Measurements from ENCODE around the gene SUGT1.

SUGT1 gene

GRCh38 chr13:52669677-52670076 lies 17.0 kb downstream of the SUGT1 start:
- no peaks in the 10 kb centered on the region for H3K27me3 ChIP-seq (ENCODE audit: insufficient read depth, low read length)
- no peak overlapping the region for H2AFZ ChIP-seq (ENCODE audit: low read length)
- TF ChIP-seq EZH2 (IDR thresholded peaks at IDR 0.05; ENCODE audit: borderline replicate concordance, low read length): no peak
- TF ChIP-seq CTCF (IDR thresholded peaks at IDR 0.05; ENCODE audit: low read length): no peak; the same call in 1 of the 2 replicates
- no peaks in the 10 kb centered on the region for H3K9me2 ChIP-seq (ENCODE audit: low read depth, low read length)
- no peaks in the 10 kb centered on the region for H4K20me1 ChIP-seq (ENCODE audit: insufficient read depth, low read length)
- no peak overlapping the region for H3K9ac ChIP-seq (ENCODE audit: low read length)
- H3K36me3 ChIP-seq (ENCODE audit: insufficient read depth, low read length): peaks cover 66% of the 10 kb centered on the region
- no peaks in the 10 kb centered on the region for H3K9me3 ChIP-seq (ENCODE audit: low read length)
- H3K27ac ChIP-seq (ENCODE audit: low read depth, low read length, poor library complexity, severe bottlenecking): no peak overlapping the region
- no peaks in the 10 kb centered on the region for H3K79me2 ChIP-seq (ENCODE audit: insufficient read depth, low read length)
- H3K4me1 ChIP-seq (ENCODE audit: insufficient read depth, low read length, severe bottlenecking): no peaks in the 10 kb centered on the region
- H3K4me3 ChIP-seq (ENCODE audit: low read depth, low read length, poor library complexity, severe bottlenecking): no peak overlapping the region
- no peak overlapping the region for H3K4me2 ChIP-seq (ENCODE audit: low read length)
- H3F3A ChIP-seq (ENCODE audit: insufficient read depth, low read length): no peaks in the 10 kb centered on the region

- H3K9me2 ChIP-seq (ENCODE audit: low read depth, low read length): no peaks in the 10 kb centered on the region
- no peaks in the 10 kb centered on the region for H3K79me2 ChIP-seq (ENCODE audit: insufficient read depth, low read length)
- H3K4me3 ChIP-seq (ENCODE audit: low read depth, low read length, poor library complexity, severe bottlenecking): no peak overlapping the region
Measured at GRCh38 chr13:52670726-52671125, 18.1 kb downstream of the SUGT1 start.

GRCh38 chr13:52673465-52673864 lies 20.8 kb downstream of the SUGT1 start:
- TF ChIP-seq EZH2 (IDR thresholded peaks at IDR 0.05; ENCODE audit: borderline replicate concordance, low read length): no peak
- no peak for TF ChIP-seq CTCF (IDR thresholded peaks at IDR 0.05; ENCODE audit: low read length)
- H3K27ac ChIP-seq (ENCODE audit: low read depth, low read length, poor library complexity, severe bottlenecking): no peak overlapping the region
- H3K79me2 ChIP-seq (ENCODE audit: insufficient read depth, low read length): no peaks in the 10 kb centered on the region
- no peak overlapping the region for H3K4me2 ChIP-seq (ENCODE audit: low read length)
- H3K4me3 ChIP-seq (ENCODE audit: low read depth, low read length, poor library complexity, severe bottlenecking): no peak overlapping the region
- H4K20me1 ChIP-seq (ENCODE audit: insufficient read depth, low read length): no peaks in the 10 kb centered on the region
- H3K9ac ChIP-seq (ENCODE audit: low read length): no peak overlapping the region
- no peaks in the 10 kb centered on the region for H3K9me2 ChIP-seq (ENCODE audit: low read depth, low read length)
- H3K27me3 ChIP-seq (ENCODE audit: insufficient read depth, low read length): no peaks in the 10 kb centered on the region
- H2AFZ ChIP-seq (ENCODE audit: low read length): no peak overlapping the region
- H3K4me1 ChIP-seq (ENCODE audit: insufficient read depth, low read length, severe bottlenecking): no peaks in the 10 kb centered on the region
- H3F3A ChIP-seq (ENCODE audit: insufficient read depth, low read length): no peaks in the 10 kb centered on the region
- peaks cover 49% of the 10 kb centered on the region for H3K36me3 ChIP-seq (ENCODE audit: insufficient read depth, low read length)
- H3K9me3 ChIP-seq (ENCODE audit: low read length): no peaks in the 10 kb centered on the region

More at GRCh38 chr13:52670726-52671125, 18.1 kb downstream of the SUGT1 start:
- Histone ChIP-seq H4K20me1 (ENCODE audit: insufficient read depth, low read length) (no peaks in the 10 kb centered on the region), H3K9ac (ENCODE audit: low read length) (no peak overlapping the region), H3K9me3 (ENCODE audit: low read length) (no peaks in the 10 kb centered on the region), H3K4me1 (ENCODE audit: insufficient read depth, low read length, severe bottlenecking) (no peaks in the 10 kb centered on the region), H2AFZ (ENCODE audit: low read length) (no peak overlapping the region), H3K4me2 (ENCODE audit: low read length) (no peak overlapping the region), H3K27me3 (ENCODE audit: insufficient read depth, low read length) (no peaks in the 10 kb centered on the region), H3K27ac (ENCODE audit: low read depth, low read length, poor library complexity, severe bottlenecking) (no peak overlapping the region), H3F3A (ENCODE audit: insufficient read depth, low read length) (no peaks in the 10 kb centered on the region), H3K36me3 (ENCODE audit: insufficient read depth, low read length) (peaks cover 62% of the 10 kb centered on the region)
- TF ChIP-seq CTCF (IDR thresholded peaks at IDR 0.05; ENCODE audit: low read length) (no peak), EZH2 (IDR thresholded peaks at IDR 0.05; ENCODE audit: borderline replicate concordance, low read length) (no peak)
